Liver (tissue), 9 donors: ENCODE results near the gene ZNF620. TPM values are rescaled to one million over a fixed set of nuclear protein-coding genes. Genes with fewer than 3 reads are reported as not detected.

Source experiments
- DNase-seq: peaks from one replicate; pipeline ENCODE4 v3.0.0-alpha.2; 2017; ENCODE audit warnings: low spot score
- H3K27ac ChIP-seq, 2 donors: one replicate each; pipeline ENCODE4 v1.7.0; 2013; ENCODE audit warnings: inconsistent platforms in 2 of 2, low read length in 2 of 2, control low read depth in 1 of 2, low read depth in 1 of 2, mild to moderate bottlenecking in 1 of 2
- H3K27me3 ChIP-seq, 4 donors: one replicate each; pipeline versions ENCODE4 v1.6.1 to v1.7.0; 2013; ENCODE audit warnings: low read length in 3 of 4, inconsistent platforms in 1 of 4, mild to moderate bottlenecking in 1 of 4, moderate library complexity in 1 of 4; ENCODE audit not compliant: control insufficient read depth in 4 of 4, insufficient read depth in 4 of 4
- H3K36me3 ChIP-seq, 4 donors: one replicate each; pipeline versions ENCODE4 v1.6.1 to v1.7.0; 2013; ENCODE audit warnings: low read length in 3 of 4, mild to moderate bottlenecking in 3 of 4, low read depth in 1 of 4, moderate library complexity in 1 of 4; ENCODE audit not compliant: control insufficient read depth in 4 of 4, insufficient read depth in 3 of 4
- H3K4me1 ChIP-seq, 4 donors: one replicate each; pipeline versions ENCODE4 v1.6.1 to v1.7.0; 2013; ENCODE audit warnings: low read length in 3 of 4, mild to moderate bottlenecking in 3 of 4, moderate library complexity in 1 of 4; ENCODE audit not compliant: control insufficient read depth in 4 of 4, insufficient read depth in 4 of 4
- H3K4me3 ChIP-seq, 3 donors: one replicate each; pipeline versions ENCODE4 v1.6.1 to v1.7.0; 2013; ENCODE audit warnings: low read length in 3 of 3, control low read depth in 1 of 3, low read depth in 1 of 3, mild to moderate bottlenecking in 1 of 3
- H3K9ac ChIP-seq, 2 donors: one replicate each; pipeline ENCODE4 v1.7.0; 2013; ENCODE audit warnings: low read length in 2 of 2, mild to moderate bottlenecking in 2 of 2, moderate library complexity in 2 of 2, control low read depth in 1 of 2, low read depth in 1 of 2
- H3K9me3 ChIP-seq, 4 donors: one replicate each; pipeline versions ENCODE4 v1.6.1 to v1.7.0; 2013; ENCODE audit warnings: low read length in 3 of 4; ENCODE audit not compliant: control insufficient read depth in 4 of 4
- ATF3 ChIP-seq: IDR thresholded peaks from 2 replicates; pipeline ENCODE4 v1.6.1; 2016; ENCODE audit warnings: antibody characterized with exemption
- EGR1 ChIP-seq, 2 donors: IDR thresholded peaks; 2 replicates each; pipeline ENCODE4 v1.6.1; 2016 to 2018; ENCODE audit warnings: antibody characterized with exemption in 2 of 2, low read depth in 2 of 2
- FOXA2 ChIP-seq: IDR thresholded peaks from 2 replicates; pipeline ENCODE4 v1.6.1; 2016; ENCODE audit warnings: antibody characterized with exemption
- GABPA ChIP-seq, 2 donors: IDR thresholded peaks in 1 of 2; conservative IDR thresholded peaks in 1 of 2; 2 replicates each; pipeline ENCODE4 v1.6.1; 2016; ENCODE audit warnings: antibody characterized with exemption in 2 of 2, mild to moderate bottlenecking in 1 of 2, moderate library complexity in 1 of 2
- HNF4A ChIP-seq, 2 donors: conservative IDR thresholded peaks; 2 replicates each; pipeline ENCODE4 v1.6.1; 2016; ENCODE audit warnings: antibody characterized with exemption in 2 of 2, mild to moderate bottlenecking in 2 of 2
- HNF4G ChIP-seq: IDR thresholded peaks from 2 replicates; pipeline ENCODE4 v1.6.1; 2016; ENCODE audit warnings: antibody characterized with exemption
- JUND ChIP-seq, 2 donors: IDR thresholded peaks; 2 replicates each; pipeline ENCODE4 v1.6.1; 2016; ENCODE audit warnings: antibody characterized with exemption in 2 of 2
- NR2F2 ChIP-seq: IDR thresholded peaks from 2 replicates; pipeline ENCODE4 v1.6.1; 2016; ENCODE audit warnings: antibody characterized with exemption
- RAD21 ChIP-seq, 2 donors: IDR thresholded peaks; 2 replicates each; pipeline ENCODE4 v1.6.1; 2016; ENCODE audit warnings: antibody characterized with exemption in 2 of 2, mild to moderate bottlenecking in 2 of 2
- REST ChIP-seq: IDR thresholded peaks from 2 replicates; pipeline ENCODE4 v1.6.1; 2016; ENCODE audit warnings: antibody characterized with exemption, mild to moderate bottlenecking
- RXRA ChIP-seq, 2 donors: IDR thresholded peaks; 2 replicates each; pipeline ENCODE4 v1.6.1; 2017 to 2018; ENCODE audit warnings: antibody characterized with exemption in 2 of 2, mild to moderate bottlenecking in 1 of 2
- SP1 ChIP-seq: IDR thresholded peaks from 2 replicates; pipeline ENCODE4 v1.6.1; 2018; ENCODE audit warnings: antibody characterized with exemption, mild to moderate bottlenecking
- TAF1 ChIP-seq: conservative IDR thresholded peaks from 2 replicates; pipeline ENCODE4 v1.6.1; 2016; ENCODE audit warnings: antibody characterized with exemption, mild to moderate bottlenecking
- YY1 ChIP-seq: IDR thresholded peaks from 2 replicates; pipeline ENCODE4 v1.6.1; 2016; ENCODE audit warnings: antibody characterized with exemption, mild to moderate bottlenecking
- WGBS: extraction: QIAGEN DNeasy Blood & Tissue Kit; methylation state at CpG from one replicate; pipeline ENCODE4 v1.1.7; 2013; 5-methylcytosine and 5-hydroxymethylcytosine counted together
- polyA plus RNA-seq, 2 donors: library from polyadenylated mRNA; stranded (reverse) in 1 of 2; unstranded in 1 of 2; fragments of 200-250 nt in 1 of 2; fragments of >200 nt in 1 of 2; fragmentation: Nextera tagmentation in 1 of 2; extraction: Ambion mirVana in 1 of 2; gene quantifications; one replicate each; pipeline versions ENCODE4 v1.2.1 to v1.2.3, GENCODE V29; 2013 to 2015
- total RNA-seq, 2 donors: library from RNA; depleted of rRNA; stranded (reverse); fragments of >200 nt; gene quantifications; one replicate each; pipeline ENCODE4 v1.2.3, GENCODE V29; 2014
- donor health status: healthy.
- donor health status: healthy.
- donor health status: healthy.
- donor health status: healthy.
- donor health status: healthy.

Gene ZNF620
- total and polyA plus RNA-seq, 4 donors, result 0.95 to 7.1 (median 1.7) TPM

- no peak overlapping the region for H3K4me3 ChIP-seq
- H3K27ac ChIP-seq, result no peak overlapping the region
- no peaks in the 10 kb centered on the region for H3K9me3 ChIP-seq
- no peaks in the 10 kb centered on the region for H3K27me3 ChIP-seq
- H3K4me1 ChIP-seq, result no peaks in the 10 kb centered on the region
- DNase-seq, result no peak
- WGBS, result 87% methylated on average over 1 of the region's 1 CpG
- TF ChIP-seq ATF3, result no peak
- no peak for TF ChIP-seq HNF4G
- TF ChIP-seq NR2F2, result no peak
- H3K36me3 ChIP-seq, result no peaks in the 10 kb centered on the region
- H3K9ac ChIP-seq, result no peak overlapping the region
Observed at GRCh38 chr3:40499952-40500351, 5.9 kb upstream of the ZNF620 start.

- no peak for TF ChIP-seq YY1
- no peak for TF ChIP-seq HNF4A (conservative IDR thresholded peaks at IDR 0.05)
- TF ChIP-seq FOXA2, result no peak
- TF ChIP-seq RAD21 (IDR thresholded peaks at IDR 0.05), result no peak
- no peak for TF ChIP-seq ATF3
- no peak for TF ChIP-seq HNF4G
- TF ChIP-seq EGR1 (IDR thresholded peaks at IDR 0.05; ENCODE audit: low read depth in 2 of 2), result no peak
- TF ChIP-seq NR2F2, result no peak
- no peak for TF ChIP-seq JUND (IDR thresholded peaks at IDR 0.05)
- TF ChIP-seq RXRA (IDR thresholded peaks at IDR 0.05), result no peak
- no peak for TF ChIP-seq GABPA (IDR thresholded peaks at IDR 0.05 in 1 of 2, conservative IDR thresholded peaks at IDR 0.05 in 1 of 2)
- no peak for TF ChIP-seq SP1
- TF ChIP-seq TAF1, result no peak
- no peak for TF ChIP-seq REST
- no peak overlapping the region for H3K27ac ChIP-seq
- H3K27me3 ChIP-seq, result no peaks in the 10 kb centered on the region
- H3K4me3 ChIP-seq, result no peak overlapping the region
- peaks cover 0 to 8% (median 4%) of the 10 kb centered on the region in 4 donors for H3K4me1 ChIP-seq
- H3K36me3 ChIP-seq, result no peaks in the 10 kb centered on the region
- no peak overlapping the region for H3K9ac ChIP-seq
- 97% methylated on average over 2 of the region's 2 CpGs for WGBS
- DNase-seq, result no peak
- H3K9me3 ChIP-seq, result no peaks in the 10 kb centered on the region
Observed at GRCh38 chr3:40502034-40502433, 3.8 kb upstream of the ZNF620 start.

GRCh38 chr3:40504636-40505430 lies 1.0 kb upstream of the ZNF620 start:
- H3K27me3 ChIP-seq, result no peaks in the 10 kb centered on the region
- H3K4me1 ChIP-seq, result peaks cover 0 to 8% (median 4%) of the 10 kb centered on the region in 4 donors
- no peaks in the 10 kb centered on the region for H3K9me3 ChIP-seq
- WGBS, result 80% methylated on average over 5 of the region's 5 CpGs
- H3K4me3 ChIP-seq, result peak overlapping the region in 1 of 3 donors; percentile 67
- H3K9ac ChIP-seq, result peak overlapping the region in 1 of 2 donors; percentile 90
- H3K36me3 ChIP-seq, result peaks cover 0 to 1% (median under 1%) of the 10 kb centered on the region in 4 donors
- H3K27ac ChIP-seq, result peak overlapping the region in 1 of 2 donors; percentile 78
- no peak for DNase-seq
- TF ChIP-seq JUND (IDR thresholded peaks at IDR 0.05), result peak in 1 of 2 donors; percentile 64
- no peak for TF ChIP-seq TAF1
- peak in 1 of 2 donors; percentile 9 for TF ChIP-seq HNF4A (conservative IDR thresholded peaks at IDR 0.05)
